IMR-90 (cell line): ENCODE results near the gene OSBPL8. TPM values are rescaled to one million over a fixed set of nuclear protein-coding genes. Genes with fewer than 3 reads are reported as not detected.
A peak's percentile ranks its signal among the peaks of the same experiment; 100 is the strongest.

Experiments
- ATAC-seq: fragments of 200-7000 bp; cut with Tn5 transposase; 2 replicates; pipeline ENCODE4 v1.9.1; 2020; ENCODE audit warnings: low read depth, mild to moderate bottlenecking, moderate library complexity
- BruUV-seq: library from RNA; stranded (reverse); fragments of 400-500 nt; replicated peaks from 2 replicates; lab custom pipeline; 2021; lab: Mats Ljungman, UMichigan
- CTCF ChIA-PET: fragments of 300-600 bp; formaldehyde crosslinking; extraction: SDS; loops from one replicate; lab custom pipeline; 2021; ENCODE audit warnings: antibody characterized with exemption; lab: Yijun Ruan, JAX
- POLR2A ChIA-PET: fragments of 300-600 bp; sonication (Branson Sonifier 250); formaldehyde crosslinking; loops from one replicate; lab custom pipeline; 2022; ENCODE audit warnings: antibody characterized with exemption; ENCODE audit not compliant: unreplicated experiment; lab: Charles Lee
- DNase-seq: peaks from one replicate; pipeline ENCODE4 v3.0.0; 2013
- H2AFZ ChIP-seq: replicated peaks from 2 replicates; pipeline ENCODE3; 2013; ENCODE audit warnings: low read length, mild to moderate bottlenecking; ENCODE audit not compliant: poor library complexity
- H2AK5ac ChIP-seq: 2 replicates; pipeline ENCODE4 v1.6.1; 2013; ENCODE audit warnings: low read depth, low read length, inconsistent platforms
- H2AK9ac ChIP-seq: replicated peaks from 2 replicates; pipeline ENCODE3; 2013; ENCODE audit warnings: mild to moderate bottlenecking, low read depth, low read length, moderate library complexity; ENCODE audit not compliant: poor library complexity
- H2BK120ac ChIP-seq: 2 replicates; pipeline ENCODE4 v1.6.1; 2013; ENCODE audit warnings: low read depth, low read length, inconsistent platforms
- H2BK15ac ChIP-seq: 3 replicates; pipeline ENCODE4 v1.6.1; 2013; ENCODE audit warnings: low read depth, low read length, inconsistent platforms
- H2BK20ac ChIP-seq: 2 replicates; pipeline ENCODE4 v1.6.1; 2013; ENCODE audit warnings: low read depth, mild to moderate bottlenecking, inconsistent platforms, low read length, moderate library complexity
- H2BK5ac ChIP-seq: 2 replicates; pipeline ENCODE4 v1.6.1; 2013; ENCODE audit warnings: mild to moderate bottlenecking, low read depth, low read length, inconsistent platforms; ENCODE audit not compliant: poor library complexity, severe bottlenecking
- H3K14ac ChIP-seq: replicated peaks from 2 replicates; pipeline ENCODE4 v1.6.1; 2013; ENCODE audit warnings: low read depth, low read length, inconsistent platforms
- H3K18ac ChIP-seq: 2 replicates; pipeline ENCODE4 v1.6.1; 2013; ENCODE audit warnings: low read depth, low read length, control low read depth
- H3K23ac ChIP-seq: 2 replicates; pipeline ENCODE4 v1.6.1; 2013; ENCODE audit warnings: low read depth, low read length, inconsistent platforms
- H3K27ac ChIP-seq: 2 replicates; pipeline ENCODE4 v1.5.1; 2013; ENCODE audit warnings: mild to moderate bottlenecking, control low read depth, low read length; ENCODE audit not compliant: insufficient read depth
- H3K27me3 ChIP-seq: 2 replicates; pipeline ENCODE4 v1.6.1; 2013; ENCODE audit warnings: low read length; ENCODE audit not compliant: control insufficient read depth, insufficient read depth
- H3K36me3 ChIP-seq: 2 replicates; pipeline ENCODE4 v1.6.1; 2013; ENCODE audit warnings: low read length, mixed read lengths; ENCODE audit not compliant: control insufficient read depth, insufficient read depth
- H3K4ac ChIP-seq: 2 replicates; pipeline ENCODE4 v1.6.1; 2013; ENCODE audit warnings: low read depth, low read length, inconsistent platforms
- H3K4me1 ChIP-seq: 2 replicates; pipeline ENCODE4 v1.6.1; 2013; ENCODE audit warnings: low read length, mixed read lengths; ENCODE audit not compliant: control insufficient read depth, insufficient read depth
- H3K4me2 ChIP-seq: 2 replicates; pipeline ENCODE4 v1.6.1; 2013; ENCODE audit warnings: low read depth, mild to moderate bottlenecking, control low read depth, low read length, moderate library complexity
- H3K4me3 ChIP-seq: 2 replicates; pipeline ENCODE4 v1.5.1; 2013; ENCODE audit warnings: low read depth, mild to moderate bottlenecking, control low read depth, low read length, moderate library complexity; ENCODE audit not compliant: insufficient read depth
- H3K56ac ChIP-seq: 2 replicates; pipeline ENCODE4 v1.6.1; 2013; ENCODE audit warnings: low read length, inconsistent platforms; ENCODE audit not compliant: insufficient read depth; ENCODE audit errors: extremely low read depth
- H3K79me1 ChIP-seq, 2 experiments: 2 replicates each; pipeline ENCODE4 v1.6.1; 2013; ENCODE audit warnings: low read length in 2 of 2, inconsistent platforms in 1 of 2, low read depth in 1 of 2
- H3K9ac ChIP-seq: 2 replicates; pipeline ENCODE4 v1.6.1; 2013; ENCODE audit warnings: low read depth, low read length, control low read depth
- H3K9me1 ChIP-seq: 2 replicates; pipeline ENCODE4 v1.6.1; 2013; ENCODE audit warnings: low read length, inconsistent platforms; ENCODE audit not compliant: insufficient read depth
- H3K9me3 ChIP-seq: 2 replicates; pipeline ENCODE4 v1.6.1; 2013; ENCODE audit warnings: low read length; ENCODE audit not compliant: control insufficient read depth, insufficient read depth
- H4K20me1 ChIP-seq: 2 replicates; pipeline ENCODE4 v1.6.1; 2013; ENCODE audit warnings: low read length, inconsistent platforms; ENCODE audit not compliant: insufficient read depth
- H4K5ac ChIP-seq: 2 replicates; pipeline ENCODE4 v1.6.1; 2013; ENCODE audit warnings: mild to moderate bottlenecking, low read depth, low read length, control low read depth
- H4K8ac ChIP-seq, 2 experiments: 2 replicates each; pipeline ENCODE4 v1.6.1; 2013; ENCODE audit warnings: low read depth in 2 of 2, low read length in 2 of 2, control low read depth in 1 of 2, inconsistent platforms in 1 of 2
- H4K91ac ChIP-seq: 2 replicates; pipeline ENCODE4 v1.6.1; 2013; ENCODE audit warnings: low read depth, low read length, inconsistent platforms; ENCODE audit not compliant: insufficient read depth
- ELK1 ChIP-seq: fragments of 150-350 bp; IDR thresholded peaks from 2 replicates; pipeline ENCODE4 v1.6.1; 2016; ENCODE audit warnings: low read depth, mild to moderate bottlenecking, low read length, moderate library complexity, borderline replicate concordance
- MAFK ChIP-seq: IDR thresholded peaks from 2 replicates; pipeline ENCODE4 v1.6.1; 2012; ENCODE audit warnings: low read depth, low read length, improper control_type of control experiment
- WGBS, 2 experiments: methylation state at CpG; one replicate each; pipeline versions ENCODE4 v1.1.5 to v1.1.7; 2013; ENCODE audit warnings: missing lambda C conversion rate in 2 of 2; ENCODE audit not compliant: insufficient read length in 1 of 2; ENCODE audit errors: extremely low coverage in 2 of 2; 5-methylcytosine and 5-hydroxymethylcytosine counted together
- dilution Hi-C: fragments of 300-500 bp; cut with HindIII; formaldehyde crosslinking; loops from one replicate; pipeline ENCODE4 v1.14.3; 2018; ENCODE audit warnings: low sequenced_read_pairs; ENCODE audit not compliant: unreplicated experiment
- in situ Hi-C: fragments of 300-500 bp; cut with MboI; formaldehyde crosslinking; loops from 3 replicates; pipeline ENCODE4 v1.14.3; 2019; ENCODE audit warnings: low sequenced_read_pairs, inconsistent platforms, mixed read lengths
- intact Hi-C: fragments of 100-400 bp; cut with micrococcal nuclease; formaldehyde crosslinking; loops from 2 replicates; pipeline ENCODE4 v1.10.0; 2022
- polyA plus RNA-seq, 3 experiments: library from polyadenylated mRNA; depleted of rRNA; stranded (reverse); fragments of >200 nt; gene quantifications; 2 replicates each; pipeline ENCODE4 v1.2.3, GENCODE V29; 2012; ENCODE audit warnings: low replicate concordance in 1 of 3
- total RNA-seq: library from RNA; depleted of rRNA; stranded (reverse); fragments of >200 nt; gene quantifications from 2 replicates; pipeline ENCODE4 v1.2.3, GENCODE V29; 2012

Gene OSBPL8
- total and polyA plus RNA-seq, 2 of the 4 experiments (the other 2 are of a cell fraction): 17.8 to 24.2 TPM

DNA sequence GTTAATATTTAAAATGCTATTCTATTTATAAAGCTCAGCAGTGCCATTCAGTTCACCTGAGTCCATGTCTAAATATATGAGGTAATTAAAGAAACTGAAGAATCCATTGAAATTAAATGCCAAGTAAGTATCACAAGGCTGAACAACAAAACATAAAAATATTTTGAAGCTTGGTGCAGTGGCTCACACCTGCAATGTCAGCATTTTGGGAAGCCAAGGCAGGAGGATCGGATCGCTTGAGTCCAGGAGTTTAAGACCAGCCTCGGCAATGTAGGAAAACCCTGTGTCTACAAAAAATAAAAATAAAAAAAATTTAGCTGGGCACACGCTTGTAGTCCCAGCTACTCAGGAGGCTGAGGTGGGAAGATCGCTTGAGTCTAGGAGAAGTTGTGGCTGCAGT lies 101.8 kb downstream of the OSBPL8 start:
- dilution Hi-C loops (no loop called here), in situ Hi-C loops (loop anchor here (25.0 kb wide), 2 partner anchors 396 to 921 kb away; no protein-coding TSS in a partner anchor), intact Hi-C loops (loop anchor here (5.0 to 10.0 kb wide), 2 partner anchors 376 to 943 kb away; partner anchors contain the start of genes KRR1 and NAP1L1)
- Histone ChIP-seq H3K27me3 (no peaks in the 10 kb centered on the region), H3K4me2 (no peak overlapping the region), H2AFZ (no peak overlapping the region), H2AK9ac (no peak overlapping the region), H3K18ac (no peak overlapping the region), H4K8ac (no peak overlapping the region), H2AK5ac (no peak overlapping the region), H3K14ac (no peak overlapping the region), H3K4me3 (no peak overlapping the region), H4K5ac (no peak overlapping the region), H2BK15ac (no peak overlapping the region), H3K79me1 (peaks cover 17 to 35% of the 10 kb centered on the region in 2 experiments), H3K9me3 (no peaks in the 10 kb centered on the region), H2BK120ac (no peak overlapping the region), H3K27ac (no peak overlapping the region), H3K36me3 (0 out of 2 replicates have a peak, but pooled peaks cover 2% of the 10 kb centered on the region), H3K4ac (no peak overlapping the region), H4K20me1 (no peaks in the 10 kb centered on the region), H2BK20ac (no peak overlapping the region), H3K4me1 (peaks cover 2% of the 10 kb centered on the region; the same call in 1 of the 2 replicates), H3K56ac (no peak overlapping the region), H4K91ac (no peak overlapping the region), H3K9me1 (no peaks in the 10 kb centered on the region; the same call in 1 of the 2 replicates), H2BK5ac (no peak overlapping the region), H3K9ac (no peak overlapping the region), H3K23ac (no peak overlapping the region)
- BruUV-seq: no TSS peak
- no peak for ATAC-seq
- no CpG with 5 or more reads among the region's 5 CpGs for WGBS, 2 experiments
- CTCF ChIA-PET: no interaction called here
- POLR2A ChIA-PET: no interaction called here
- DNase-seq: no peak
- TF ChIP-seq ELK1: no peak
- peak; percentile 72 for TF ChIP-seq MAFK
